ENCODE results near the gene SERPING1. TPM values are rescaled to one million over a fixed set of nuclear protein-coding genes. Genes with fewer than 3 reads are reported as not detected.

Gene SERPING1
- total RNA-seq, 4 donors from 2014 or later: 89.4 to 236 (median 103) TPM

DNA sequence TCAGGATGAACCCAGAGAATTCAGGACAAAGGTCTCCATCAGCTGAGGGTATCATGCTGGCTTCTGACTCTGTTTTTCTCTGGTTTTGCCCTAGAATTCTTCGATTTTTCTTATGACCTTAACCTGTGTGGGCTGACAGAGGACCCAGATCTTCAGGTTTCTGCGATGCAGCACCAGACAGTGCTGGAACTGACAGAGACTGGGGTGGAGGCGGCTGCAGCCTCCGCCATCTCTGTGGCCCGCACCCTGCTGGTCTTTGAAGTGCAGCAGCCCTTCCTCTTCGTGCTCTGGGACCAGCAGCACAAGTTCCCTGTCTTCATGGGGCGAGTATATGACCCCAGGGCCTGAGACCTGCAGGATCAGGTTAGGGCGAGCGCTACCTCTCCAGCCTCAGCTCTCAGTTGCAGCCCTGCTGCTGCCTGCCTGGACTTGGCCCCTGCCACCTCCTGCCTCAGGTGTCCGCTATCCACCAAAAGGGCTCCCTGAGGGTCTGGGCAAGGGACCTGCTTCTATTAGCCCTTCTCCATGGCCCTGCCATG is 16.8 kb downstream of the SERPING1 start:
- WGBS, 2 donors: 72 to 81% methylated on average over 10 of the region's 10 CpGs
- intact Hi-C loops (cut with DNase I; ENCODE audit: low total_unique reads): no loop called here
- H3K4me3 ChIP-seq (ENCODE audit: low read depth, poor library complexity, severe bottlenecking): no peak overlapping the region
- no peak for DNase-seq (ENCODE audit: low spot score in 2 of 2)
- TF ChIP-seq CTCF (IDR thresholded peaks at IDR 0.05) (no peak), POLR2A (IDR thresholded peaks at IDR 0.05) (no peak)

DNA sequence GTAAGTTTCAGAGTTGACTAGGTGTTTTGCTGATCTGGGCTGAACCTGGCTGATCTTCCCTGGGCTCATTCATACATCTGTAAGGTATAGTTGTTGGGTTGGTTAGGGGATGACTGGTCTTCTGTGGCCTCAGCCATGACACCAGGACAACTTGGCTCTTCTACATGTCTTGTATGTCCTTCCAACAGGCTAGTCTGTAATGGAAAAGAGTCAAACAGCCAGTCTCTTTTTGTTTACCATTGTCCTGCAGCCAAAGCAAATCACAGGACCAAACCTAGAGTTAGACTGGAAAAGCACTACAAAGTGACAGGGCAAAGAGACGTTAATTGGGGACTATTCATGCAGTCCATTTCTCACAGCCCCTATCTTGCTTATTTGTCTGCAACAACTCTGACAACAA is 17.8 kb downstream of the SERPING1 start:
- intact Hi-C loops (cut with DNase I; ENCODE audit: low total_unique reads): no loop called here
- TF ChIP-seq POLR2A (IDR thresholded peaks at IDR 0.05): no peak
- no peak for TF ChIP-seq CTCF (IDR thresholded peaks at IDR 0.05)
- DNase-seq (ENCODE audit: low spot score in 2 of 2): no peak
- no peak overlapping the region for H3K4me3 ChIP-seq (ENCODE audit: low read depth, poor library complexity, severe bottlenecking)
- 79 to 87% methylated on average over 1 of the region's 1 CpG for WGBS, 2 donors

DNA sequence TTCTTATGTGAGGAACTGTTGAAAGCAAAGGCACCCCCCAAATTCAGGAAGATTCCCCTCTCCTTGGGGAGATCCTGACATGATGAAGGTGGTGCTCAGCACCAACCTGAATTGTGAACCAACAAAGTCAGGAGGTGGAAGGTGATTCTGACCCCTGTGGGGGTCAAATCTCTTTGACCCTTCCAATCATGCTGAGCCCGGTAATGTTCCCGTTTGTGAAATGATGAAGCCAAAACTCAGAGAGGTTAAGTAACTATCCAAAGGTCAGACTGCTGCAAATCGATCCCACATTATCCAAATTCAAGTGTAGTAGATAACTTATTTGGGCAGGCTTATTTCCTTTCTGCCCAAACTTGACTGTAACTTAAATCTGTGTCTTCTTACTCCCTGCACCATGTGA is 19.1 kb downstream of the SERPING1 start:
- no peak overlapping the region for H3K4me3 ChIP-seq (ENCODE audit: low read depth, poor library complexity, severe bottlenecking)
- no peak for TF ChIP-seq POLR2A (IDR thresholded peaks at IDR 0.05)
- TF ChIP-seq CTCF (IDR thresholded peaks at IDR 0.05): no peak
- WGBS, 2 donors: 63 to 77% methylated on average over 3 of the region's 3 CpGs
- intact Hi-C loops (cut with DNase I; ENCODE audit: low total_unique reads): no loop called here
- DNase-seq (ENCODE audit: low spot score in 2 of 2): no peak

- DNase-seq (ENCODE audit: low spot score in 2 of 2): no peak
- intact Hi-C loops (cut with DNase I; ENCODE audit: low total_unique reads): no loop called here
- WGBS, 2 donors: 53 to 56% methylated on average over 2 of the region's 2 CpGs
- no peak for TF ChIP-seq POLR2A (IDR thresholded peaks at IDR 0.05)
- no peak for TF ChIP-seq CTCF (IDR thresholded peaks at IDR 0.05)
- H3K4me3 ChIP-seq (ENCODE audit: low read depth, poor library complexity, severe bottlenecking): no peak overlapping the region
Observed at GRCh38 chr11:57618438-57618837, 21.0 kb downstream of the SERPING1 start.

DNA sequence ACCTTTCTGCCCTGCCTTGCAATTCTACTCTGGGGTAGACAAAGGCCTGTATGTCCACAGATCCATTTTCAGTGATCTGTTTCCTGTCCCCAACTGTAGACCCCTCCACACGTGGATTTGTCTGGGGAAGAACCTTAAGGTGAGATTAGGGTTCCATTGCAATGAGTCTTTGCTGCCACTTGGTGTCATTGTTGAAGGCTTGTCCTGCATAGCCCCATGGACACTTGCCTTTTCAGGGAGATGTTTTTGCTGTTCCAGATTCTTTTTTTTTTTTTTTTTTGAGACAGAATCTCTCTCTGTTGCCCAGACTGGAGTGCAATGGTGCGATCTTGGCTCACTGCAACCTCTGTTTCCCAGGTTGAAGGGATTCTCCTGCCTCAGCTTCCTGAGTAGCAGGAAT is 21.8 kb downstream of the SERPING1 start:
- intact Hi-C loops (cut with DNase I; ENCODE audit: low total_unique reads): no loop called here
- DNase-seq (ENCODE audit: low spot score in 2 of 2): no peak
- TF ChIP-seq POLR2A (IDR thresholded peaks at IDR 0.05) (no peak), CTCF (IDR thresholded peaks at IDR 0.05) (no peak)
- WGBS, 2 donors: 94 to 98% methylated on average over 2 of the region's 2 CpGs
- no peak overlapping the region for H3K4me3 ChIP-seq (ENCODE audit: low read depth, poor library complexity, severe bottlenecking)

- intact Hi-C loops (cut with DNase I; ENCODE audit: low total_unique reads): no loop called here
- H3K4me3 ChIP-seq (ENCODE audit: low read depth, poor library complexity, severe bottlenecking): no peak overlapping the region
- TF ChIP-seq POLR2A (IDR thresholded peaks at IDR 0.05): no peak
- no peak for TF ChIP-seq CTCF (IDR thresholded peaks at IDR 0.05)
- no peak for DNase-seq (ENCODE audit: low spot score in 2 of 2)
Observed at GRCh38 chr11:57620467-57620866, 23.0 kb downstream of the SERPING1 start.
